ENCODE results near the gene CDC42EP1.
A peak's percentile ranks its signal among the peaks of the same experiment; 100 is the strongest.

DNA sequence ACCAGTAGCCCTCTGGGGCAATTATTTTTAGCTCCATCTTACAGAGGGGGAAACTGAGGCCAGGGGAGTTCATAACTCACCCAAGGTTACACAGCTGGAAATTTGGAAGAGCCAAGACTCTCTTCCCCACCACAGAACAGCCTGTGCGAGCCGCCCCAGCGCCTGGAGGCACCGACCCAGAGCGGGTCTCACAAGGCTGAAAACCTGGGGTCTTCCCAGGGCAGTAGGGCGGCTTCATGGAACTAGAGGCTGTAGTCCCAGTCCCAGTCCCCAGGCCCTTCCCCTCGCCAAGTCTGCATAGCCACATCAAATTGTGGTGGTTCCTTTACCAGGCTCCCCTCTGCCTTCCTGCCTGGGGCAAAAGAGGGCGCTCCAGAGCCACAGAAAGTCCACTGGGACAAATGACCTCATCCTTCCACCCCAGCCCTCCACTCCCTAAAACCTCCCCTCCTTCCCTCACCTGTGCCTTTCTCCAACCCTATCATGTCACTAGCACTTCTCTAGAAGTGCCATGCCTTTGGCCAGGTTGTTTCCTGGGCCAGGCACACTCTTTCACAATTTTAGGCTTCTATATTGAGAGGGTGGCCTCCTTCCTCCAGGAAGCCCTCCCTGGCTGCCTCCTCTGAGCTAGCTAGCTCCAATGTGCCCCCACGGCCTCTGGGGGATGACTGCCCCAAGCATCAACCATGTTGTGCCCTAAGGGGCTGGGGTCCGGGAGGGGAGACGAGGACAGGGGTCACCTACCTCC lies 15.2 kb upstream of the CDC42EP1 start:
- TF ChIP-seq, protein P1, sequence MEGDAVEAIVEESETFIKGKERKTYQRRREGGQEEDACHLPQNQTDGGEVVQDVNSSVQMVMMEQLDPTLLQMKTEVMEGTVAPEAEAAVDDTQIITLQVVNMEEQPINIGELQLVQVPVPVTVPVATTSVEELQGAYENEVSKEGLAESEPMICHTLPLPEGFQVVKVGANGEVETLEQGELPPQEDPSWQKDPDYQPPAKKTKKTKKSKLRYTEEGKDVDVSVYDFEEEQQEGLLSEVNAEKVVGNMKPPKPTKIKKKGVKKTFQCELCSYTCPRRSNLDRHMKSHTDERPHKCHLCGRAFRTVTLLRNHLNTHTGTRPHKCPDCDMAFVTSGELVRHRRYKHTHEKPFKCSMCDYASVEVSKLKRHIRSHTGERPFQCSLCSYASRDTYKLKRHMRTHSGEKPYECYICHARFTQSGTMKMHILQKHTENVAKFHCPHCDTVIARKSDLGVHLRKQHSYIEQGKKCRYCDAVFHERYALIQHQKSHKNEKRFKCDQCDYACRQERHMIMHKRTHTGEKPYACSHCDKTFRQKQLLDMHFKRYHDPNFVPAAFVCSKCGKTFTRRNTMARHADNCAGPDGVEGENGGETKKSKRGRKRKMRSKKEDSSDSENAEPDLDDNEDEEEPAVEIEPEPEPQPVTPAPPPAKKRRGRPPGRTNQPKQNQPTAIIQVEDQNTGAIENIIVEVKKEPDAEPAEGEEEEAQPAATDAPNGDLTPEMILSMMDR (conservative IDR thresholded peaks at IDR 0.05; ENCODE audit: low read length) = peak; percentile 82
- TF ChIP-seq EZH2phosphoT487 (IDR thresholded peaks at IDR 0.05; ENCODE audit: borderline replicate concordance) = no peak
